Panc1 (cell line): ENCODE measurements around the gene INSYN2A. TPM values are rescaled to one million over a fixed set of nuclear protein-coding genes. Genes with fewer than 3 reads are reported as not detected.

Experiments used
- ATAC-seq: fragments of 200-7000 bp; cut with Tn5 transposase; 2 replicates; pipeline ENCODE4 v1.9.1; 2020; ENCODE audit warnings: mild to moderate bottlenecking, moderate library complexity
- BruUV-seq: library from RNA; stranded (reverse); fragments of 400-500 nt; replicated peaks from 2 replicates; lab custom pipeline; 2021; lab: Mats Ljungman, UMichigan
- CTCF ChIA-PET: fragments of 300-600 bp; sonication (Branson Sonifier 250); formaldehyde crosslinking; loops from one replicate; lab custom pipeline; 2022; ENCODE audit warnings: antibody characterized with exemption; lab: Charles Lee
- POLR2A ChIA-PET: fragments of 300-600 bp; sonication (Branson Sonifier 250); formaldehyde crosslinking; loops from one replicate; lab custom pipeline; 2022; ENCODE audit warnings: antibody characterized with exemption; lab: Charles Lee
- DNase-seq: peaks from one replicate; pipeline ENCODE4 v3.0.0-alpha.2; 2010; ENCODE audit warnings: low read depth, low spot score
- H3K27ac ChIP-seq: 2 replicates; pipeline ENCODE4 v1.5.1; 2011; ENCODE audit warnings: mild to moderate bottlenecking, low read length, inconsistent platforms
- H3K27me3 ChIP-seq: fragments of 200-500 bp; sonication (Bioruptor generic); 2 replicates; pipeline ENCODE4 v1.6.0; 2014; ENCODE audit warnings: low read length, inconsistent platforms; ENCODE audit not compliant: control insufficient read depth, insufficient read depth
- H3K36me3 ChIP-seq: fragments of 200-500 bp; sonication (Bioruptor generic); 2 replicates; pipeline ENCODE4 v1.5.1; 2014; ENCODE audit warnings: inconsistent platforms, mild to moderate bottlenecking, low read length, moderate library complexity; ENCODE audit not compliant: control insufficient read depth, insufficient read depth
- H3K4me1 ChIP-seq: 2 replicates; pipeline ENCODE4 v1.5.1; 2011; ENCODE audit warnings: inconsistent platforms, mild to moderate bottlenecking, low read length, moderate library complexity; ENCODE audit not compliant: control insufficient read depth, insufficient read depth
- H3K4me3 ChIP-seq, 2 experiments: 2 replicates each; pipeline ENCODE4 v1.5.1; 2011 to 2012; ENCODE audit warnings: low read depth in 2 of 2, low read length in 2 of 2, mild to moderate bottlenecking in 2 of 2, inconsistent platforms in 1 of 2, moderate library complexity in 1 of 2
- H3K9me3 ChIP-seq: fragments of 200-500 bp; sonication (Bioruptor generic); 2 replicates; pipeline ENCODE4 v1.5.1; 2014; ENCODE audit warnings: low read depth, mild to moderate bottlenecking, inconsistent platforms, low read length, moderate library complexity; ENCODE audit not compliant: control insufficient read depth, insufficient read depth
- CTCF ChIP-seq: fragments of 450-650 bp; IDR thresholded peaks from 2 replicates; pipeline ENCODE4 v1.5.1; 2017; ENCODE audit warnings: mild to moderate bottlenecking
- POLR2AphosphoS5 ChIP-seq: IDR thresholded peaks from 2 replicates; pipeline ENCODE4 v1.6.1; 2012; ENCODE audit warnings: mild to moderate bottlenecking, low read depth, low read length, moderate library complexity
- REST ChIP-seq, 2 experiments: IDR thresholded peaks; 2 replicates each; pipeline ENCODE4 v1.6.1; 2011 to 2012; ENCODE audit warnings: low read depth in 2 of 2, control low read depth in 1 of 2, low read length in 1 of 2, mild to moderate bottlenecking in 1 of 2, moderate library complexity in 1 of 2; ENCODE audit not compliant: insufficient read depth in 1 of 2
- SIN3A ChIP-seq: IDR thresholded peaks from 2 replicates; pipeline ENCODE4 v1.6.1; 2012; ENCODE audit warnings: low read depth, mild to moderate bottlenecking, low read length, moderate library complexity, borderline replicate concordance; ENCODE audit not compliant: insufficient read depth
- TCF7L2 ChIP-seq: IDR thresholded peaks from 2 replicates; pipeline ENCODE4 v1.6.1; 2011; ENCODE audit warnings: mild to moderate bottlenecking, low read depth, low read length, inconsistent platforms
- in situ Hi-C: cut with HindIII; loops from 2 replicates; pipeline ENCODE4 v1.10.0; 2016; ENCODE audit warnings: low sequenced_read_pairs, low pct_unique_long_range_greater_than_20kb
- intact Hi-C: fragments of 100-400 bp; cut with micrococcal nuclease; formaldehyde crosslinking; loops from one replicate; pipeline ENCODE4 v1.10.0; 2022; ENCODE audit not compliant: unreplicated experiment
- total RNA-seq: library from RNA; stranded (reverse); gene quantifications from one replicate; pipeline ENCODE4 v1.2.1, GENCODE V29; 2021; ENCODE audit not compliant: unreplicated experiment

Gene INSYN2A
- total RNA-seq, 1 experiment from 2014 or later, result not detected

GRCh38 chr10:127194599-127194998 is 1.8 kb downstream of the INSYN2A start:
- Histone ChIP-seq H3K27ac (no peak overlapping the region), H3K9me3 (no peaks in the 10 kb centered on the region), H3K27me3 (peaks cover 13% of the 10 kb centered on the region), H3K36me3 (no peaks in the 10 kb centered on the region), H3K4me3 (no peak overlapping the region; a peak in 1 of 4 replicates), H3K4me1 (peaks cover 10% of the 10 kb centered on the region; the same call in 1 of the 2 replicates)
- no TSS peak for BruUV-seq
- in situ Hi-C loops, result no loop called here
- intact Hi-C loops, result no loop called here
- ChIA-PET CTCF (interaction anchor here (0.7 kb wide), 1 partner anchor 19 kb away, joined by 5 read pairs; no protein-coding TSS in a partner anchor), POLR2A (no interaction called here)
- no peak for ATAC-seq
- DNase-seq, result no peak
- TF ChIP-seq TCF7L2, result no peak
- no peak for TF ChIP-seq CTCF
- TF ChIP-seq REST (IDR thresholded peaks at IDR 0.05; ENCODE audit: insufficient read depth in 1 of 2, low read depth in 2 of 2, low read length in 1 of 2), result no peak
- no peak for TF ChIP-seq POLR2AphosphoS5
- no peak for TF ChIP-seq SIN3A

GRCh38 chr10:127194111-127194510 is 2.3 kb downstream of the INSYN2A start:
- ChIA-PET POLR2A (no interaction called here), CTCF (no interaction called here)
- in situ Hi-C loops (no loop called here), intact Hi-C loops (no loop called here)
- TF ChIP-seq CTCF, result no peak
- TF ChIP-seq TCF7L2, result no peak
- TF ChIP-seq SIN3A, result no peak
- TF ChIP-seq POLR2AphosphoS5, result no peak
- no peak for TF ChIP-seq REST (IDR thresholded peaks at IDR 0.05; ENCODE audit: insufficient read depth in 1 of 2, low read depth in 2 of 2, low read length in 1 of 2)
- Histone ChIP-seq H3K27me3 (peaks cover 13% of the 10 kb centered on the region), H3K4me1 (peaks cover 10% of the 10 kb centered on the region; the same call in 1 of the 2 replicates), H3K4me3 (no peak overlapping the region), H3K27ac (no peak overlapping the region), H3K9me3 (no peaks in the 10 kb centered on the region), H3K36me3 (no peaks in the 10 kb centered on the region)
- DNase-seq (no peak), ATAC-seq (no peak)
- no TSS peak for BruUV-seq
